Mucosa of descending colon (tissue), 3 donors: ENCODE measurements around the gene UGGT1. TPM values are rescaled to one million over a fixed set of nuclear protein-coding genes. Genes with fewer than 3 reads are reported as not detected.

Source experiments
- ATAC-seq: fragments of 200-7000 bp; cut with Tn5 transposase; one replicate; pipeline ENCODE4 v1.9.1; 2020; ENCODE audit warnings: mild to moderate bottlenecking, moderate library complexity
- DNase-seq, 3 donors: peaks; one replicate each; pipeline ENCODE4 v3.0.0-alpha.2; 2020
- H3K36me3 ChIP-seq: fragments of 200-600 bp; one replicate; pipeline ENCODE4 v1.8.0; 2021; ENCODE audit warnings: low read depth, mild to moderate bottlenecking
- H3K4me1 ChIP-seq: fragments of 200-600 bp; one replicate; pipeline ENCODE4 v1.8.0; 2021; ENCODE audit warnings: low read depth, mild to moderate bottlenecking
- H3K4me3 ChIP-seq: fragments of 200-600 bp; one replicate; pipeline ENCODE4 v1.8.0; 2021; ENCODE audit warnings: mild to moderate bottlenecking
- H3K9me3 ChIP-seq: fragments of 200-600 bp; one replicate; pipeline ENCODE4 v1.8.0; 2021; ENCODE audit warnings: mild to moderate bottlenecking
- CTCF ChIP-seq: fragments of 200-600 bp; IDR thresholded peaks from one replicate; pipeline ENCODE4 v1.8.0; 2022; ENCODE audit warnings: antibody characterized with exemption, mild to moderate bottlenecking
- intact Hi-C, 2 donors: fragments of 100-400 bp; cut with DNase I in 1 of 2; cut with micrococcal nuclease in 1 of 2; formaldehyde crosslinking; loops; one replicate each; pipeline versions ENCODE4 v1.11.0 to v1.11.1; 2022; cut with DNase I, micrococcal nuclease
- total RNA-seq, 3 donors: library from RNA; stranded (reverse); fragmentation: NEBNext Ultra II Directional in 2 of 3; extraction: Animal tissue kit (Norgen Biotek cat#: 25700) in 2 of 3; gene quantifications; one replicate each; pipeline versions ENCODE4 v1.2.1 to v1.2.4, GENCODE V29; 2021 to 2023
- donor health status: DM: no; HTN: no; CAD: no; lungs with moderate emphysema.
- donor health status: DM: no; HTN: no; CAD: no.
- donor health status: DM: no; HTN: yes; CAD: no.

The UGGT1 gene
- total RNA-seq, 3 donors from 2014 or later = 43.0 to 47.1 (median 43.9) TPM

- no peak for TF ChIP-seq CTCF
- no peak for DNase-seq
- no peak for ATAC-seq
- Histone ChIP-seq H3K9me3 (no peaks in the 10 kb centered on the region), H3K36me3 (no peaks in the 10 kb centered on the region), H3K4me3 (no peak overlapping the region), H3K4me1 (no peaks in the 10 kb centered on the region)
- intact Hi-C loops = no loop called here
Measured at GRCh38 chr2:128057334-128057733, 33.7 kb upstream of the UGGT1 start.

GRCh38 chr2:128058114-128058513 is 32.9 kb upstream of the UGGT1 start:
- no peak for ATAC-seq
- intact Hi-C loops = no loop called here
- TF ChIP-seq CTCF = no peak

GRCh38 chr2:128062571-128062970 is 28.4 kb upstream of the UGGT1 start:
- Histone ChIP-seq H3K4me1 (no peaks in the 10 kb centered on the region), H3K9me3 (no peaks in the 10 kb centered on the region), H3K36me3 (no peaks in the 10 kb centered on the region), H3K4me3 (no peak overlapping the region)
- no peak for DNase-seq
- no peak for TF ChIP-seq CTCF
- ATAC-seq = no peak
- intact Hi-C loops = no loop called here

More at GRCh38 chr2:128058114-128058513, 32.9 kb upstream of the UGGT1 start:
- H3K4me1 ChIP-seq = no peaks in the 10 kb centered on the region
- H3K9me3 ChIP-seq = no peaks in the 10 kb centered on the region
- H3K36me3 ChIP-seq = no peaks in the 10 kb centered on the region
- DNase-seq = no peak
- H3K4me3 ChIP-seq = no peak overlapping the region

GRCh38 chr2:128064353-128064752 is 26.6 kb upstream of the UGGT1 start:
- intact Hi-C loops = no loop called here
- Histone ChIP-seq H3K9me3 (no peaks in the 10 kb centered on the region), H3K4me1 (no peaks in the 10 kb centered on the region), H3K36me3 (no peaks in the 10 kb centered on the region), H3K4me3 (no peak overlapping the region)
- ATAC-seq = no peak
- no peak for DNase-seq
- TF ChIP-seq CTCF = no peak

- Histone ChIP-seq H3K36me3 (no peaks in the 10 kb centered on the region), H3K9me3 (no peaks in the 10 kb centered on the region), H3K4me1 (no peaks in the 10 kb centered on the region), H3K4me3 (no peak overlapping the region)
- ATAC-seq (peak; percentile 89), DNase-seq (peak in 1 of 3 donors; percentile 37)
- no peak for TF ChIP-seq CTCF
- intact Hi-C loops = no loop called here
Measured at GRCh38 chr2:128069769-128070168, 21.2 kb upstream of the UGGT1 start.

- no peaks in the 10 kb centered on the region for H3K4me1 ChIP-seq
- no peaks in the 10 kb centered on the region for H3K9me3 ChIP-seq
- intact Hi-C loops = no loop called here
- no peaks in the 10 kb centered on the region for H3K36me3 ChIP-seq
- ATAC-seq = no peak
- DNase-seq = no peak
- no peak for TF ChIP-seq CTCF
- H3K4me3 ChIP-seq = no peak overlapping the region
Measured at GRCh38 chr2:128073278-128073677, 17.7 kb upstream of the UGGT1 start.
